HG03095 (cell line): ENCODE data around the gene TMEM170B.

Source experiments
- ATAC-seq: cut with Tn5 transposase; IDR thresholded peaks from one replicate; pipeline ENCODE4 v1.9.1; 2021; ENCODE audit warnings: moderate library complexity; ENCODE audit not compliant: unreplicated experiment

Gene TMEM170B

DNA sequence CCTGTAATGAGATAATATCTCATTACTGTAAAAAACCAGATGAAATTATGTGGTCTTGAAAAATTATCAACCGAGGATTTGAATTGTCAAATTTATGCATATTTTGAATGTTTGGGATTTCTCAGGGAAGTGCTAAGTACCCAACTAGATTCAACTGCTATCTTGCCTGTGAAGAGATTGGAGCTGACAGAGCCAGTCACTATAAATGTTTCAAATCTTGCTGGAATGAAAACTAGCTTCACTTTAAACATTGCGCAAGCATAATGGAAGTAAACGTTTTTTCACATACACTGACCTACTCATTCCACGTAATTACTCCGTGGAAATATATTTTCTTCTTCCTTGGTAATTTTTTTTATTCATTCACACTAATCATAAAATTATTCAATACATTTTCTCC is 46.7 kb downstream of the TMEM170B start:
- no peak for ATAC-seq

DNA sequence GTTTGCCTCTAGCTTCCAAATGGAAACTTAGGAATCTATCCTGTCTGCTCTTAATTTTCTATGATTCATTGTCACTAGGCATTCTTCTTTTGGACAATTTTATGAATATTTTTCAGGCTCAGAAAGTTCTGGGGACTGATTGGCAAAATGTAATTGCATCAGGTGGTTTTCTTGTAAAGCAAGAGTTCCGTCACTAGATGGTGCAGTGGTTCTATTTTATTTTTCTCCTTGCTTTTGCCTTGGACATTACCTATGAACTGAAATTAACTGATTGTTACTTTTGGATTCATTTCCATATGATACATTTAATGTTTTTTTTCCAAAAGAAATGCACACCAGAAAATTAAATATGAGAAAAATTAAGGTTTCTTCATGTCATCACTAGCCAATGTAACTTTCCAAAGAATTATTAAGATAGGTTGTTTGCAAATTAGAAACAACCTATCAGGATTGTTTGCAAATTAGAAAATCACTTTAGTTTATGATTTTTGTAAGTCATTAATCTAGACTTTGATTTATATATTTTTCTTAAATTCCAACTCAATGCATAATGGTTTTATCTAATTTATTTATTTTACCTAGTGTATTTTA is 48.0 kb downstream of the TMEM170B start:
- ATAC-seq = no peak

DNA sequence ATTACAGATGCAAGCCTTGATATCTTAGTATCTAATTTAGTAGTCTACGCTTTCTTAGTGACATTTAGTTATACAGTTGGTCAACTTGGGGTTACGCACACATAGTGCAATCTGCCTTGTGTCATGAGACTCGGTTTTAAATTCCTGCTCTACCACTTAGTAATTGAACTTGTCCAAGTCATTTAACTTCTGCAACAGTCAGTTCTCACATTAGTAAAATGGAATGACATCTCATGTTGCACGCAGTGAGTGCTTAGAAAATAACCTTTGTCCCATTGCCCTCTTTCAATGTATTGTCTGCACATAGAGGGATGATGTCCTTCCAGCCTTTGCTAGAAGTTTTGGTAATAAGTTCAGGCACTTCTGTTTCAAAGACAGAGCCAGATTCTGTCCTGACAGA is 48.6 kb downstream of the TMEM170B start:
- no peak for ATAC-seq

DNA sequence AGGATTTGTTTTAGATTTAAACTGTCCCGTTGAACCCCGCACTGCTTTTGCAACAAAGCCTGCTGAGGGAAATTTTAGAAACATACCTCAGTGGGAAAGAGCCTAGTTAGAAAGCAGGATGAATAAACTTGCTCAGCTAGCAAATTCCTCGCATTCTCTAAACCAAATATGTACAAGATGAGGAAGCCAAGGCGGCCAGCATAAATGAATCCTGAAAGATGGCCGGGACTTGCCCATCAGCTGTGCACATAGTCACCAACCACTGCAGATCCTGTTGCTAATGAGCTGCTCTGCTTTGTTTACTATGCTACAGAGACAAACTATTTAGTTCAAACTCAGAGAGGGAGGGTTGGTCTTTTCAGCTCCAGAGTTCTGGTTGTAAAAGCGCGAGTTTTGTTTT is 49.0 kb downstream of the TMEM170B start:
- ATAC-seq = no peak

DNA sequence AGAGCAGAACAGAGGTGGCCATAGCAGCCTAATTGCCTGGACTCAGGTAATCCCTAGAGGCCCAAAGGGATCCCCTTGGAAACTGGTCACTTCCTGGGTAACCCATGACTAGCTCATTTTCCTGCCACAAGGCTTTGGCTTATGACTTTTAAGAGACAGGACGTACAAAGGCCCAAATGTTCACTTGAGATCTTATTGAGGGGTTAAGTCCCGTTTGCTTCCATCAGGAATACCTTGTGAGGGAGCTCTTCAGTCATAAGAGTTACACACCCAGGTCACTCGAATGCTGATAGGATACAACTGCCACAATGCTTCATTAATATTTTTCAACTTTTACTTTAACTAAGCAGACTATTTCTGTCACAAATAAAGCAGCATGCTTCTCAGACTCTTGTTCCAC is 51.7 kb downstream of the TMEM170B start:
- ATAC-seq = no peak

GRCh38 chr6:11592294-11592906 is 54.9 kb downstream of the TMEM170B start:
- no peak for ATAC-seq

DNA sequence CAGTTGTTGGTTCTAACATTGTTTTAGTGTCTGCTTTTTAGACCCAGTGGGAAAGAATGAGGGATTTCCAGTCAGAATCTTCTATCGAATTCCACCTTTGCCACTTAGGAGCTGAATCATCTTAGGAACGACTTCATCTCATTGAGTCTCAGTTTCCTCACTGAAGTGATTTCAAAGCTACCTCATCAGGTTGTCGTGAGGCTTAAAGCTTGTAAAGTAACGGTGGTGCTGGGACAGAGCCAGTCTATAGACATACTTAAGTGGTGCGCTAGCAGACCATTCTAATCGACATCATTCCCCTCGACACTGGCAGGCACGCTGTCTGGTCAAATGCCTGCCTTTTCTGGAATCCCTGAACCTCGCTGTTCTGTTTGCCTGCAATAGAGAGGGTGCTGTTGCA is 55.5 kb downstream of the TMEM170B start:
- no peak for ATAC-seq

GRCh38 chr6:11595903-11596302 is 58.4 kb downstream of the TMEM170B start:
- ATAC-seq = no peak

DNA sequence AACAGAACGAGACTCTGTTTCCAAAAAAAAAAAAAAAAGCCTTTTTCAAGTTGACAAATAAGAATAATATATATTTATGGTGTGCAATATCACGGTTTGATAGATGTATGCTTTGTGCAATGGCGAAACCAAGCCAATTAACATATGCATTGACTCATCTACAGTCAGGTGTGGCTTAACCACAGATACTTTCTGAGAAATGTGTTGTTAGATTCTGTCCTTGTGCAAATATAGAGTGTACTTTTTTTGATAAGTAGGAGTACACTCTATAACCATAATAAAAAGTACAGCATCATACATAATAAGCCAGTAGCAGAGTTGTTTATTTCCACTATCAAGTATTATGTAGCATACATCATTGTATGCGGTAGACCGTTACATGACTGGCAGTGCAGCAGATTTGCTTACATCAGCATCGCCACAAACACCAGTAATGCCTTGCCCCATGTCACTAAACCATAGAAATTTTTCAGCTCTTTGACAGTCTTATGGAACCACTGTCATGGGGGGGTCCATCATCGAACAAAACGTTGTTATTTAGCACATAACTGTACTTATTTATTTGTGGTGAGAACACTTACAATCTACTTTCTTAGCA is 59.2 kb downstream of the TMEM170B start:
- no peak for ATAC-seq

DNA sequence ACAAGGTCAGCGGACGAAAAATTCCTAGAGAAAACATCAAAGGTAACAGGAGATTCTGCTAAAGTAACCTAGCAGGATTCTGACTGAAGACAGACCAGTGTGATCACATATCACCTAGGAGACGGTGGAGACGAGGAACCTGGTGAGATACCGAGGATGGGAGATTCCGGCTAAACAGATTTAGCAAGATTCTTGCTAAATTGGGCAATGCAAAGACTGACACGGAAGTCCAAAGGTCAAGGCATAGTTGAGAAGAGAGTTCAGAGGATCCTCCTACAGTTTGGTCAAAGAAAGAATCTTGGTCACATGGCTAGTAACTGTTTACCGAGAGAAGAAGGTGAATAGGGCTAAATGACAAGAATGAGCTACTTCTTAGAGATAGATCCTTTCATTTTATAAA is 61.1 kb downstream of the TMEM170B start:
- ATAC-seq = no peak

- no peak for ATAC-seq
Observed at GRCh38 chr6:11600251-11600650, 62.7 kb downstream of the TMEM170B start.

DNA sequence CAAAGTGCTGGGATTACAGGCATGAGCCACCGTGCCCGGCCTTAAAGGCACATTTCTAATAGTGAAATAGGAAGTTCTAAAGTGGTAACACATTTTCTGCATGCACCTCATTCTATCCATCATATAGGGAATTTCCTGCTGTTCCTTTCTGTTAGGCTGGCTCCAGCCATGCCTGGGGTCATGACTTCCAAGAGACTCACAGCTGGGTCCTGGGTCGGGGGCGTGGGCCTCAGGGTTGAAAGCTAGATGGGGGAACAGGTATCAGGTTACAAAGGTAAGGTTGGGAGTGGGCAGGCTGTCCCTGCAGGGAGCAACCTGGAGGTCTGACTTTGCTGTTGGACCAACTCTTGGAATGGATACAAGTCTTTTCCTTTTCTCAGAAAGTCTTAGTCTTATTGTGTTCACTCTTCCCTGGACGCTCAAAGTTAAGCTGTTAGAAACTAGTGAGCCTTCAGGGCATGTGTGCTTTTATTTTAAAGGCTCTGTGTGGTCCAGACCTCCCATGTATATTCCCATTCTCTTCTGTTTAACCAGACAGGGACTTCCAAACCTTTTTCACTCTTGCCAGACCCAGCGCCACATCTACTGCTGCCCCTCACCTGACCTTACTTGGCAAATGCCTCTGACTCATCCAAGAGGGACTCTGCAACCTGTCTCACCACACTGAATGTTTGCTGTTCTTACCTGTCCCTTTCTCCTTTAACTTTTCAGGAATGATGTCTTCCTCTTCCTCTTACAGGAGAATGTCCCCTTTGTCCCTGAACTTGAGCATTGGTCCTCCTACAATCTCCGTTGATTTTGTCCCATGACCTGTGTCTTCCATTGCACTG is 64.4 kb downstream of the TMEM170B start:
- no peak for ATAC-seq

DNA sequence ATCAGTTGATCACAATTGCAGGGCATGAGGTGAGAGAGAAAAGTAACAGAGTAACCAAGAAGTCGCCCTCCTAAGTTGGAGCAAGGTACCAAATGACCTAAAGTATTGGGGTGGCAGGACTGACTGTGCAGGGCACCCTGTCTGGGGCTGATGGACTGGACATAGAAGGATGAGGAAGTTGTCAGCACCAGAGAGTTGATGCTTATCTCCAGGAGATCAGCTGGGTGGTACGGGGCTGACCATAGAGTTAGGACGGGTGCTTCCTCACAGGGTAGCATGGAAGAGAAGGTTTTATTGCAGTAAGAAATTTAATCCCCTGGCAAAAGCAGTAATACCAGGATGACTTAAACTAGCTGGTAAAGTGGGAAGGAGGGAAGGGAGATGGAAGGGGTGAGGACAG is 66.7 kb downstream of the TMEM170B start:
- ATAC-seq = no peak

GRCh38 chr6:11604836-11605506 is 67.4 kb downstream of the TMEM170B start:
- no peak for ATAC-seq

DNA sequence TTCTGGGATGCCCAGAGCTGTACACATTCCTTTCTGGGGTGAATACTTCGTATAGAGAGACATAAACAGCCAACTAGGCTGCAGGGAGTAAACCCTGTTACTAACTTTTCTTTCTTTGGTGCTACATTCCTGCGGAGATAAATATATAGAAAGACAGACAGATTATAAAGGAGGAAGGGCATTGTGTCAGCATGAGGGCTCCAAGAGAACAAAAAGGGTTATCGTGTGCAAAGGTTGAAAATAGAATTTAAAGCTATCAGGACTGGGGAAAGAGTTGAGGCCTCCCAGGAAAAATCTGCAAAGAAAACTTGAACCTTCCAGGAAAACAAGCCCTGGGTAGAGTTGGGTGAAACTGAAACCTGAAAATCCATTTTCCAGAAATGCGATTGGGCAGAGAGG is 68.0 kb downstream of the TMEM170B start:
- no peak for ATAC-seq

DNA sequence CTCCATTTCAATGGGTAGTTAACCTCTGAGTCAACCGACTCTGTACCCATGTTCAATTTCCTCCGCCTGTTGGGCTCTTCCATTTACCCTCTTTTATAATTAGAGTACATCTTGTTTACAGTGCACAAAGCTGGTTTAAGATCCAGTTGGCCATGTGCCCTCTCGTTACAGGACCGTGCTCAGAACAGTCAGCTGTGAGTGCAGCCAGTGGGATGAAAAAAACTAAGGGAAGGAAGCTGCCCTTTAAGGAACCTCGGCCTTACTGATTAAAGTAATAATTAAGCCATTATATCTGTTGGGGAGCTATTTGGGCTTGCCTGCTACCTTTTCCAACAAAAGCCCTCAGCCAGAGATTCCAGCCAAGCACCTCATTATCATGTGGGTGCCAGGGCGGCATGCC is 68.8 kb downstream of the TMEM170B start:
- ATAC-seq = no peak

DNA sequence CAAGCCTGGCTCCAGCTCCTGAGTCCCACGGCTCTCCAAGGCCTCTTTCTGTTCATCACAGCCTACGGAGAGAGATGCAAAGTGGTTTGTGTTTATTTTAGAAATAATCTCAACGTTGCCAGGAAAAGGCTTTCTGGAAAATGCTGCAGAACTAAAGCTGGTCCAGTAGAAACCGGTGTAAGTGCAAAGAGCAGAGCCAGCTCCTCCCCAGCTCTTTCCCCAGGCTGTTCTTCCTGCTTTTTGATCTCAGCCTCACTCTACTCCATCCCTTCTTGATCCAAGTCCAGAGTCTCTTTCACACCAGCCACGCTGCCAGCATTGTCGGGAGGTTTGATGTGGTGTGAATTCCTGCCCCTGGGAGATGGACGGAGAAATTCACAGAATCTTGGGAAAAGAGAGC is 69.8 kb downstream of the TMEM170B start:
- no peak for ATAC-seq

DNA sequence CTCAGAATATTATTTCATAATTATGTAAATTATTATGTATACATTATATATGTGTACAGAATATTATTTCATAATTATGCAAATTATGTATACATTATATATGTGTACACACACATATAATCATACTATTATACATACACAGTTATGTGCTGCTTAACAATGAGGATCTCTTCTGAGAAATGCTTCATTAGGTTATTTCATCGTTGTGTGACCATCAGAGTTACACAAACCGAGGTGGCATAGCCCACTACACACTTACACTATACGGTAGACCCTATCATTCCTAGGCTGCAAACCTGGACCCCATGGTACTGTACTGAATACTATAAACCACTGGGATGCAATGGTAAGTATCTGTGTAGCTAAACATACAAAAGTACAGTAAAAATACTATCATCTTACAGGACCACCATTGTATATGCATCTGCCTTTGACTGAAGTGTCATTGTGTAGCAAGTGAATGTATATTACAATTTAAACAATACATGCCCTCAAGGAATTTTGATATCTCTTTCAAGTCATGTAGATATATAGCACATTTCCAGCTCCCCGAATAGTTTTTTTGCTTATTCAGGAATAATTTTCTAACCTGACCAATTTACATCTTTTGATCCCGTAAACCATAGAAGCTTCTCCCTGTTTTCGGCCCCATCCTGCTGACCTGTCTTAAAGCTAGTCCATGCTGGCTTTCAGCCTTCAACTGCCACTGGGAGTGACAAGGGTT is 71.2 kb downstream of the TMEM170B start:
- no peak for ATAC-seq

DNA sequence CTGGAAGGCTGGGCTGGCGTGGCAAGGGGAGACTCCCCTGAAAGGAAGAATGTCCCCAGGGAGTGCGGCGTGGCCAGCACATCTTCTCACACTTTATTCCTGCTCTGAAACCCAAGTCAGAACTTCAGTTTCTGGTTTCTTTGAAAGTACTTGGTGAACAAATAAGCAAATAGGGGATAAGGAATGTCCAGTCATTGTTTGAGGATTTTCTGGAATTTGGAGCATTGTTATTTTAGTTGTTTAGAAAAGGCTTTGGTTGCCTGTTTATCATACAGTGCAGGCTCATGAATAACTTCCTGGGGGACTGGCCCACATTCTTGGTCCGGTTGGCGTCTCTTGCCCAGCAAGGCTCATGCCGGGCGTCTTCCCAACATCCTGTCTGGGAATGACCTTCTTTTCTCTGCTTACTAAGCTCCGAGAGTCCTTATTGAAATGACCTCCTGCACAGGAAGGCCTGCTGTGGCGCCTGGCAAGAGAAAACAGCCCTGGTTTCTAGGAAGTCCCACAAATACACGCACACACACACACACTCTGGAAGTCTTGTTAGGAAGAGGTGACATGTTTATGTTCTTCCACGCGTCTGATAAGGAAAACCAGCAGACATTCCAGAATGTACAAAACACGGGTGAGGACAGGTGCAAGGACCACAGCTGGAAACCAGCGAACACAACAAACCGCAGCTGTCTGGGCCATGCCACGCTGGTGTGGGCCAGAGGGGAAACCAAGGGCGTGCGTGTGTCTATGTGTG is 71.9 kb downstream of the TMEM170B start:
- ATAC-seq = no peak

DNA sequence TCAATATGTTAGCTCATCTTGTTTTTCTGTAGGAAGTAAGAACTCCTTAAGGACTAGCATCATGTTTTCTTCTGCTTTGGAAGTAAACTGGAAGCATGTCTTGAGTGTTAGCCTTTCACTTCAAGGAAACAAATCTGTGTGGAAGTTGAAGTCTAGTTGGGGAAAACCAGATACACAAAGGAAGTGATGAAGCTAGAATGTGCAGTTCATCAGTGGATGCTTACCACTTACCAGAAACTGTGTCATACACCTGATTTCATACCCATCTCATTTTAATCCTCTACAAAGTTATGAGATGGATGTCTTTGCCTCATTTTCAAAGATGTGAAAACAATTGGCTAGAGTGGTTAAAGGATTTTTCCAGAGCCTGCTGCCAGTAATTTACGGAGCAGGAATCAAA is 75.8 kb downstream of the TMEM170B start:
- ATAC-seq = no peak
